Measurements from ENCODE around the gene MYO7A.

Gene MYO7A

GRCh38 chr11:77202941-77203900 lies 75.2 kb downstream of the MYO7A start:
- no peak for DNase-seq

- DNase-seq, result no peak
Observed at GRCh38 chr11:77203901-77204753, 76.1 kb downstream of the MYO7A start.

- no peak for DNase-seq
Observed at GRCh38 chr11:77204754-77205466, 76.9 kb downstream of the MYO7A start.

- no peak for DNase-seq
Observed at GRCh38 chr11:77205467-77206263, 77.6 kb downstream of the MYO7A start.

- DNase-seq, result no peak
Observed at GRCh38 chr11:77206264-77207018, 78.4 kb downstream of the MYO7A start.

GRCh38 chr11:77207019-77207485 lies 79.0 kb downstream of the MYO7A start:
- no peak for DNase-seq

- DNase-seq, result no peak
Observed at GRCh38 chr11:77207618-77208313, 79.7 kb downstream of the MYO7A start.

- DNase-seq, result no peak
Observed at GRCh38 chr11:77208535-77208934, 80.5 kb downstream of the MYO7A start.

GRCh38 chr11:77209663-77210062 lies 81.6 kb downstream of the MYO7A start:
- no peak for DNase-seq

GRCh38 chr11:77211040-77211451 lies 83.0 kb downstream of the MYO7A start:
- no peak for DNase-seq

GRCh38 chr11:77211594-77212251 lies 83.7 kb downstream of the MYO7A start:
- no peak for DNase-seq

- no peak for DNase-seq
Observed at GRCh38 chr11:77212314-77213007, 84.4 kb downstream of the MYO7A start.

- DNase-seq, result no peak
Observed at GRCh38 chr11:77213029-77213579, 85.1 kb downstream of the MYO7A start.

- no peak for DNase-seq
Observed at GRCh38 chr11:77213589-77214428, 85.8 kb downstream of the MYO7A start.

- DNase-seq, result no peak
Observed at GRCh38 chr11:77214557-77214956, 86.5 kb downstream of the MYO7A start.

- no peak for DNase-seq
Observed at GRCh38 chr11:77215106-77215505, 87.1 kb downstream of the MYO7A start.

GRCh38 chr11:77217156-77217555 lies 89.1 kb downstream of the MYO7A start:
- no peak for DNase-seq

GRCh38 chr11:77223797-77224196 lies 95.8 kb downstream of the MYO7A start:
- no peak for DNase-seq
